Naive thymus-derived CD8-positive, alpha-beta T cell (primary cell): ENCODE measurements around the gene KIAA1328. TPM values are rescaled to one million over a fixed set of nuclear protein-coding genes. Genes with fewer than 3 reads are reported as not detected.

Experiments used
- ATAC-seq, 2 donors: fragments of 150-1000 bp; cut with Tn5 transposase in 1 of 2; sonication (Bioruptor Pico), chemical (Tn5 transposase) in 1 of 2; 1 replicate in 1 of 2; 2 replicates in 1 of 2; pipeline ENCODE4 v1.10.0; 2021; ENCODE audit warnings: mild to moderate bottlenecking in 2 of 2, moderate library complexity in 2 of 2
- POLR2A ChIA-PET: fragments of 350-600 bp; sonication (Branson Sonifier 250); formaldehyde crosslinking; loops from one replicate; lab custom pipeline; 2021; ENCODE audit warnings: antibody characterized with exemption; lab: Charles Lee
- DNase-seq, 10 donors: peaks; one replicate each; pipeline versions ENCODE4 v3.0.0 to v3.0.0-alpha.2; 2020 to 2022
- H3K27ac Mint-ChIP-seq, 10 donors: one replicate each; pipeline ENCODE4 v1.8.0; 2020 to 2022; ENCODE audit warnings: mild to moderate bottlenecking in 10 of 10, mixed read lengths in 10 of 10, moderate library complexity in 4 of 10, inconsistent platforms in 1 of 10
- H3K27me3 Mint-ChIP-seq, 5 donors: one replicate each; pipeline ENCODE4 v1.8.0; 2021 to 2022; ENCODE audit warnings: mixed read lengths in 5 of 5
- H3K36me3 Mint-ChIP-seq, 3 donors: one replicate each; pipeline ENCODE4 v1.8.0; 2020 to 2022; ENCODE audit warnings: mixed read lengths in 3 of 3, mild to moderate bottlenecking in 2 of 3, inconsistent platforms in 1 of 3
- H3K4me1 Mint-ChIP-seq, 4 donors: one replicate each; pipeline ENCODE4 v1.8.0; 2021 to 2022; ENCODE audit warnings: mixed read lengths in 4 of 4
- H3K4me3 Mint-ChIP-seq, 10 donors: one replicate each; pipeline ENCODE4 v1.8.0; 2020 to 2022; ENCODE audit warnings: mild to moderate bottlenecking in 10 of 10, mixed read lengths in 10 of 10, moderate library complexity in 6 of 10, inconsistent platforms in 1 of 10
- H3K9me3 Mint-ChIP-seq, 9 donors: one replicate each; pipeline ENCODE4 v1.8.0; 2020 to 2022; ENCODE audit warnings: mixed read lengths in 9 of 9, mild to moderate bottlenecking in 3 of 9, inconsistent platforms in 1 of 9, moderate library complexity in 1 of 9
- polyA plus RNA-seq, 3 donors: library from polyadenylated mRNA; unstranded; fragments of 300-500 nt; fragmentation: Illumina TruSeq; gene quantifications; one replicate each; pipeline ENCODE4 v1.2.3, GENCODE V29; 2021
- total RNA-seq, 8 experiments: library from RNA in 2 of 8; stranded (reverse) in 2 of 8; gene quantifications; one replicate each; pipeline ENCODE4 v1.2.3 and lab custom pipeline; 2021 to 2026

KIAA1328 gene
- total and polyA plus RNA-seq, 5 experiments from 2014 or later = 6.3 to 15.1 (median 10.8) TPM

DNA sequence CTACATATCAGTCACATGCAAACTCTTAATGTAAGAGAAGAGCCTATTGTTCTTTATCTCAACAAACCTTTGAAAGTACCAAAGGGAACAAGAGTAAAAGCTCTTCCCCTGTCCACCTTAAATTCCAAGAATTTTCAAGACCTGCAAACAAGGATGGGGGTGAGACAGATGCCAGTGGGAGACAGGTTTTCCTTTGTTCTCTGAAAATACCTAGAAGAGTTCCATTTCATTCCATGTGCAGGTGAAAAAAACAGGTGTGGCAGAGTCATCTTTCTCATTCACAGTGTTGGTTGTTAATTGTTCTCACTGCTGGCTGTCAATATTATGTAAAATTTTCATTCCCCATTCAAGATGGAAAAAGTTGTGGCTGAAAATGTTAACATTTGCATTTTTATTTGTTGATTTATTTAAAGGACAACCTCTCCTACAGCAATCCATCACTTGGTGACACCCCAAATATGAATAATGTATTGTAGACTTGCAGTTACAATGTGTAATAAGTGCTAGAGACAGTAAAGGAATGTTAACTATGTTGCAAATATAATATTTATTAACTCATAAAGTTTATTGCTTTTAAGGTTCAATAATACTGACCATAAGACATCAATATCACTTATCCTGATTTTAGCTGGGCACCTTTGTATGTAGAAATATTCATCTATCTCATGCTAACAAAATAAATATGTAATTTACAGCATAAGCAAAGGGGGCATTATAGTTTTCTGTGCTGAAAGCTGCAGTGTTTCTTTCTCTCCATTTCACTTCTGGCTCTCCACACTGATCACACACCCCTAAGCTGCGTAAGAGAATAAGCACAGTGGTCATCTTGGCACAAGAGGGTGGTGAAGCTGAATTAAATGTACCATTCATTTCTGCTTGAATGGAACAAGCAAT is 347.0 kb downstream of the KIAA1328 start:
- no peak overlapping the region for H3K4me3 Mint-ChIP-seq

DNA sequence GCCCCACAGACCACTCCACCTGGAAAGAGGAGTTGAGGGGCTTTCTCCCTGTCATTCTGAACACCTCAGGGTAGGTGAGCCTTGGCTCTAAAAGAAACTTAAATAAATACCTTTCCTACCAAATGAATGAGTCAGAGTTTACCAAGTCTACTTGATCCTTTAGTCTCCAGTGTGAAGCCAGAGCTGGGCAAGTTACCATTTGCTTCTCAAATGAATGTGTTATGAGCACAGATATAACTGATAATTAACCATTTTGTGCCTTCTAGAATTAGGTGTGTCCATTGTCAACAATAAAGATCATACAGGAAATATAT is 347.7 kb downstream of the KIAA1328 start:
- ATAC-seq (no peak), DNase-seq (no peak)
- Mint-ChIP-seq H3K4me3 (no peak overlapping the region), H3K36me3 (peaks cover 10 to 57% (median 48%) of the 10 kb centered on the region in 3 donors), H3K27ac (no peak overlapping the region), H3K9me3 (peaks cover 0 to 3% (median 0%) of the 10 kb centered on the region in 9 donors), H3K27me3 (no peaks in the 10 kb centered on the region), H3K4me1 (no peaks in the 10 kb centered on the region)
- POLR2A ChIA-PET = no interaction called here

More for the DNA sequence above, 347.0 kb downstream of the KIAA1328 start:
- DNase-seq (no peak), ATAC-seq (no peak)
- Mint-ChIP-seq H3K36me3 (peaks cover 10 to 62% (median 54%) of the 10 kb centered on the region in 3 donors), H3K27ac (peak overlapping the region in 1 of 10 donors; percentile 11), H3K27me3 (no peaks in the 10 kb centered on the region), H3K4me1 (no peaks in the 10 kb centered on the region), H3K9me3 (peaks cover 0 to 3% (median 0%) of the 10 kb centered on the region in 9 donors)
- POLR2A ChIA-PET = no interaction called here

DNA sequence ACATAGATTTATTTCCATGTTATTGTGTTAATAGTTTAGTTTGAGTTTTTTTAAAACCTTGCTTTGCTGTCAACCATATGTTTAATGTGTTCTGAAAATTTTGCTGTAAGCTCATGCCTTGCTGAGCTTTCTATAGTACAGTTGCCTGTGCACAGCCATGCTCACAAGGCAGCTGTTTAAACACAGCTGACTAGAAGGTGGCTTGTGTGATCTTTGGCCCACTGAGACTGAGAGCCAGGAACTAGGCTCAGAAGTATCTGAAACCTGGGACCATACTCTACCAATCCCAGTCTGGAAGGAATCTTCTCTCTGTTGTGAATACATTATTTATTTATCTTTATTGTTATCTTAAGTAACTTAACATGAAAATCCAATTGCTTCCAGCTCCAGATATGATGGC is 350.5 kb downstream of the KIAA1328 start:
- H3K4me1 Mint-ChIP-seq = no peaks in the 10 kb centered on the region
- no peak overlapping the region for H3K4me3 Mint-ChIP-seq
- H3K9me3 Mint-ChIP-seq = peaks cover 0 to 11% (median 0%) of the 10 kb centered on the region in 9 donors
- no peak for DNase-seq
- peaks cover 6 to 50% (median 25%) of the 10 kb centered on the region in 3 donors for H3K36me3 Mint-ChIP-seq
- POLR2A ChIA-PET = no interaction called here
- no peak for ATAC-seq
- no peaks in the 10 kb centered on the region for H3K27me3 Mint-ChIP-seq
- no peak overlapping the region for H3K27ac Mint-ChIP-seq

DNA sequence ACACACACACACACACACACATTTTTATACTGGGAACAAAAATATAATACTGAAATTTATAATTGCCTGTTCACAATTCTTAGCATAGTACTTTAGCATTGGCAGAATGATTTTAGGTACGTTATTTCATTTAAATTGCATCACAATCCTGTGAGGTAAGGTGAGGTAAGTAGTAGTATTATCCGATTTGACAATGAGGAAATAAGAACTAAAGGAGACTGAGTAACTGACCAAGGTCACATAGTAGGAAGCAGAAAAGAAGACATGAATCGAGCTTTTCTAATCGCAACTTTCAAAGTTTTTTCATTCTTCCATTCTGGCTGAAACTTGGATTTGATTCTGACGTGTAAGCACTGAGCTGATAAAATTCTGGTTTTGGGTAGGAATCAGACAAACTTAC is 351.2 kb downstream of the KIAA1328 start:
- Mint-ChIP-seq H3K27ac (no peak overlapping the region), H3K9me3 (peaks cover 0 to 11% (median 0%) of the 10 kb centered on the region in 9 donors), H3K36me3 (peaks cover 3 to 48% (median 19%) of the 10 kb centered on the region in 3 donors), H3K4me1 (no peaks in the 10 kb centered on the region), H3K27me3 (no peaks in the 10 kb centered on the region), H3K4me3 (no peak overlapping the region)
- POLR2A ChIA-PET = no interaction called here
- ATAC-seq = no peak
- no peak for DNase-seq

DNA sequence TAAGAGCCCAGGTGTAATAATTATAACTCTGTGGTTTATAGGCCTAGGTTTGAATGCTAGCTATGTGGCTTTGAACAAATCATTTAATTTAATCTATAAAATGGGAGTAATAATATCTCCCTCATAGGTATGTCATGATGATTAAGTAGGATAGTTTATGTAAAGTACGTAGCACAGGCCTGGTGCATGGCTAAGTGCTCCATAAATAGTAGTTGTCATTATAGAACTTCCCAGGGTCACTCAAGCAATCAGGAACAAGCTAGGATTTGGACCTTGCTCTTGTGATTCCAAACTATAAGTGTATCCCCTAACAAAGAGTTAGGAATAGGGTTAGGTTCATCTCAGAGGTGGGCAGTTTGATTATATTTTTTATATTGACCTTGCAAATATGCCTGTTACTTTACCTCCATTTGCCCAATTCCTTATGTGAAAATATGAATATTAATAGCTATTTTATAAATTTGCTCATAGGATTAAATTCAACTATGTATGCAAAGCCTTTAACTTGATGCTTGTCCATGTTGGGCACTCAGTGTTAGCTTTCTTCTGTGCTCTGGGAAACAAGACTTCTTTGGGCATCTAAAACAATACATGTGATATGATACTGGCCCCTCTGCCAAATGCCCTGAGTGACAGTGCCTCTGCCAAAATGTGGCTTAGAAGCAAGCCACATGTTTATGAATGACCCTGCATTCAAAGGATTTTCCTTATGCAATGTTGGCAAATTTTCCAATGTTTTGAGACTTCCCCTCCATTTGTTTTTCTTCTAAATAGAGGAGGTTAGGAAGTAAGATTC is 353.6 kb downstream of the KIAA1328 start:
- Mint-ChIP-seq H3K36me3 (peaks cover 0 to 36% (median 9%) of the 10 kb centered on the region in 3 donors), H3K4me3 (no peak overlapping the region), H3K27ac (no peak overlapping the region), H3K4me1 (no peaks in the 10 kb centered on the region), H3K27me3 (no peaks in the 10 kb centered on the region), H3K9me3 (peaks cover 0 to 11% (median 0%) of the 10 kb centered on the region in 9 donors)
- ATAC-seq (no peak), DNase-seq (no peak)
- POLR2A ChIA-PET = no interaction called here

DNA sequence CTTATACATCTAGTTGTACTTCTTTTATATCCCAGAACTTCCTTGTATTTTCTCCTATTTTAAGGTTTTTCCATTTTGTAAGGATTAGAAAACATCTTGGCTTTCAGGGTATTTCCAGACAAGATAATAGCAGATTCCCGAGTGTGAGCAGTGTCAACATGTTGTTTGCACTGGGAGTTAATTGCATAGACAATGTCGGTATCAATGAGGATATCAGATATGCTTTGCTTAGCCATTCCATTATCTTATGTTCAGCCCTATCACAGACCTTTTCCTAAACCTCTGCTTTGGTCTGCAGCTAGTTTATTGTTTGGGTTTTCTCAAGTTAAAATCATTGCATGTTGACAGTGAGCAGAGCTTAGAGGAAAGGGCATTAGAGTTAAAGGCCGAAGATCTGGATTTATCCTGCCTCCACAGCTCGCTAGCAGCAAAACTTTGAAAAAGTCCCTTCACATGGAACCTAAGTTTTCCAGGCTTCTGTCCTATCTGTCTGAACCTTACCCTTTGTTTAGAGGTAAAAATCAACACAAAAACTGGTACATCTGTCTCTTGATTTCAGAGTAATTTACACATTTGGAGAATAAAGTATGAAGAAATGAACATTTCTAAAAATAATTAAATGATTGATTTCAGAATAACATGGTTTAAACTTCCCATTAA is 355.4 kb downstream of the KIAA1328 start:
- peaks cover 5 to 33% (median 8%) of the 10 kb centered on the region in 3 donors for H3K36me3 Mint-ChIP-seq
- no peaks in the 10 kb centered on the region for H3K27me3 Mint-ChIP-seq
- no peak overlapping the region for H3K27ac Mint-ChIP-seq
- peaks cover 0 to 11% (median 0%) of the 10 kb centered on the region in 9 donors for H3K9me3 Mint-ChIP-seq
- ATAC-seq (no peak), DNase-seq (no peak)
- POLR2A ChIA-PET = no interaction called here
- H3K4me3 Mint-ChIP-seq = no peak overlapping the region
- no peaks in the 10 kb centered on the region for H3K4me1 Mint-ChIP-seq

DNA sequence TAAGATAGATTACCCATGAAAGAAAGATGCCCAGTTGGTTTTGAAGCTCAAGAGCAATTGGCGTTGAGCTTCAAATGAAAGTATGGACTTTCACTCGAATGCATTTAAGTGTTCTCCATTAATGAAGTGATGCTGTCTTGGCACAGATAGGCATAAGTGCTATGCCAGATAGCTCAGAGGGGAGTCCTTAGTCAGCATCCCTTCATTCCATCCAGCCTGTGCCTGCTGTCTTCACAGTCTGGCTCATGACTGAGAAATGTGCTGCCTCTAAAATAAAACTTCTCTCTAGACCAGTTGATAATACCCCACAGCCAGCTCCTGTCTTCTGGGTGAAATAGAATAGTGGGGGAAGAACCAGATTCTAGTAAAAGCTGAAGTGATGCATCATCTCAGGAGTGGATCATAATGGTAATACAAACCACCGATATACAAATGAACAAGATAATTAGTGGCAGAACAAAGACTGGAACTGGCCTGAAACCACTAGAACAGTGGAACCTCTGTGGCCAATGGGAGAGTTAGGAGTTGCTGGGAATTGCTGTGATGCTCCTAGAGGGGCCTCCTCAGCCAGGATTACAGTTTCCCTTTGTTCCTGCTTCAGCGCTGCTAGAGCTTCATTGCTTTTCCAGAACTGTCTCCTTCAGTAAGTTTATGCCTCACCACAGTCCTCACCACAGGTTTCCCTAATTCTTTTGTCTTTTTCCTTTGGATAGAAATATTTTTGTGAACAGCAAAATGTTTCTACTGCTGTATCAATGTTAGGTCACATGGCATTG is 359.3 kb downstream of the KIAA1328 start:
- POLR2A ChIA-PET = no interaction called here
- Mint-ChIP-seq H3K9me3 (peaks cover 0 to 11% (median 0%) of the 10 kb centered on the region in 9 donors), H3K4me1 (no peaks in the 10 kb centered on the region), H3K36me3 (peaks cover 4 to 37% (median 14%) of the 10 kb centered on the region in 3 donors), H3K27ac (no peak overlapping the region), H3K27me3 (no peaks in the 10 kb centered on the region), H3K4me3 (no peak overlapping the region)
- ATAC-seq (no peak), DNase-seq (no peak)

DNA sequence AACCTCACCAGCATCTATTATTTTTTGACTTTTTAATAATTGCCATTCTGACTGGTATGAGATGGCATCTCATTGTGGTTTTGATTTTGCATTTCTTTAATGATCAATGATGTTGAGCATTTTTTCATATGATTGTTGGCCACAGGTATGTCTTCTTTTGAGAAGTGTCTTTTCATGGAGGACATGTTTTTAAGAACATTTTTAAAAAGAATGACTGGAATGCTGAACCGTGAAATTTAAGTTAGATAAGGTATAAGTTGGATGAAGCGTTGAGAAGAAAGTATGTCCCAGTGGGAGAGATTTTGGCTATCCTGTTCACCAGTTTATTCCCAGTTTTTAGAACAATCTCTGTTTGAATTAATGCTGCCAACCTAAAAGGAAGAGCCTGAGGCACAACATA is 370.8 kb downstream of the KIAA1328 start:
- DNase-seq (no peak), ATAC-seq (no peak)
- Mint-ChIP-seq H3K36me3 (peaks cover 25 to 54% (median 49%) of the 10 kb centered on the region in 3 donors), H3K9me3 (peaks cover 16 to 81% (median 31%) of the 10 kb centered on the region in 9 donors), H3K4me1 (no peaks in the 10 kb centered on the region), H3K27me3 (no peaks in the 10 kb centered on the region), H3K4me3 (no peak overlapping the region), H3K27ac (no peak overlapping the region)
- POLR2A ChIA-PET = no interaction called here

DNA sequence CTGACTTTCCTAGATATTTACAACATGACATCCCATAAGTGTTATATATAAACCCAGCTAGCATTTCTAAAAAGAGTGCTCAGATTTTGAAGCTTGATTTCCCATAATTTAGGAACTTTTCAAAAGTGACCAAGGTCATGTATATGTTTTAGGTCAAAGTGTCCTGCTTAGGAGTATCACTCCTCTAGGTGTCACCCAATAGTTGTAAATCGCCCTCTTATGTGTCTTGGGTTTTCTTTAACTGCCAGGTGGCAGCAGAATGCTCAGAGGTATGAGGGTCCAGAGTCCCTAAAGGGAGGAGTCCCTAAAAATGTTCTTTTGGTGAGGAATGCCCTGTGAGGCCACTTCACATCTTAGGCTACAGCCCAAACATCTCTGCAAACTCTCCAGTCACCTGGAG is 378.4 kb downstream of the KIAA1328 start:
- ATAC-seq (no peak), DNase-seq (no peak)
- Mint-ChIP-seq H3K27ac (no peak overlapping the region), H3K36me3 (peaks cover 9 to 33% (median 21%) of the 10 kb centered on the region in 3 donors), H3K27me3 (no peaks in the 10 kb centered on the region), H3K4me3 (no peak overlapping the region), H3K4me1 (peaks cover 0 to 2% (median 0%) of the 10 kb centered on the region in 4 donors), H3K9me3 (peaks cover 0 to 27% (median 12%) of the 10 kb centered on the region in 9 donors)
- POLR2A ChIA-PET = no interaction called here

DNA sequence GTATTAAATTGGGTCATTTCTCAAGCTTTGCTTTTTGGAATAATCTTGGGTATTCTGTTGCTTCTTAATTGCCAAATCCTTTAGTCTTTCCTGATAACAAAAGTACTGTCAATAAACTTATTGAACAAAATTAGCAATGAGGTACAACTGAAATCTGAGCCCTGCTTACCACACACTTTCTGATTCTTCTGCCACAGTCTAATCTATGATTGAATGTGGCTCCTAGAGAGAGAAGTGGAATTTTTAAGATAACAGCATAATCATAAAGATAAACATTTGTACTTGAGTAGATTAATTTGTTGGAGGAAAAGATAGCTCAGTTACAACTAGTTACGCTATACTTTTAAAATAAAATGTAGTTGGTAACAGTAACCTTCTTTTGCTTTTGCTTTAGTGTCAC is 381.9 kb downstream of the KIAA1328 start:
- ATAC-seq = no peak
- H3K9me3 Mint-ChIP-seq = peaks cover 0 to 31% (median 12%) of the 10 kb centered on the region in 9 donors
- H3K4me1 Mint-ChIP-seq = peaks cover 0 to 2% (median 0%) of the 10 kb centered on the region in 4 donors
- H3K4me3 Mint-ChIP-seq = no peak overlapping the region
- peaks cover 7 to 28% (median 22%) of the 10 kb centered on the region in 3 donors for H3K36me3 Mint-ChIP-seq
- POLR2A ChIA-PET = no interaction called here
- DNase-seq = no peak
- H3K27ac Mint-ChIP-seq = no peak overlapping the region
- no peaks in the 10 kb centered on the region for H3K27me3 Mint-ChIP-seq

DNA sequence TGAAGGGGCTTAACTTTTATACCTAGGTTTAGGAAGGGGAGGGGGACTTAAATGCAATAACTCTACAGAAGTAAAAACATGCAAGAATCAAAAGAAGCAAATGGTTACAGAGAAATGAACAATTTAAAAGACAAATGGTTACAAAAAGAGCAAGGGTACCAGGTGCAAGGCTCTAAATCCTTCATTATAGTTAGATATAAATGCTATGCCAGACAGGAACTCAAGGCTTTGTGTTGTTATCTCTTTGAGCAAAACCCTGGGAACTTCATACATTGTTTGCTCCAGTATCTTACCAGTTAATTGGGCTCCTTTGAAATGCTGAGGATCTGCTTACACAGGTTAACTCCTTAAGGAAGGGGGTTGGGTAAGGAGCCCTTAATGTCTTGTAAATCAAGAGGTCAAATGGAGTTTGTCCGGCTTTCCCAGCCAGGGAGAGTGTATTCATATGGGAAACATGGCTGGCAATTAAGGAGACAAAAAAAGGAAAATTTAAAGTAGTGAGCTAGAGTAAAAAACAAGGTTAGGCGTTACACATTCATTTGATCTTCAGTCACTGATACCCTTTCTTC is 389.2 kb downstream of the KIAA1328 start:
- H3K4me1 Mint-ChIP-seq = no peaks in the 10 kb centered on the region
- H3K9me3 Mint-ChIP-seq = peaks cover 0 to 41% (median 28%) of the 10 kb centered on the region in 9 donors
- DNase-seq = no peak
- POLR2A ChIA-PET = no interaction called here
- H3K36me3 Mint-ChIP-seq = peaks cover 15 to 37% (median 24%) of the 10 kb centered on the region in 3 donors
- no peaks in the 10 kb centered on the region for H3K27me3 Mint-ChIP-seq
- no peak overlapping the region for H3K27ac Mint-ChIP-seq
- no peak overlapping the region for H3K4me3 Mint-ChIP-seq
- no peak for ATAC-seq

DNA sequence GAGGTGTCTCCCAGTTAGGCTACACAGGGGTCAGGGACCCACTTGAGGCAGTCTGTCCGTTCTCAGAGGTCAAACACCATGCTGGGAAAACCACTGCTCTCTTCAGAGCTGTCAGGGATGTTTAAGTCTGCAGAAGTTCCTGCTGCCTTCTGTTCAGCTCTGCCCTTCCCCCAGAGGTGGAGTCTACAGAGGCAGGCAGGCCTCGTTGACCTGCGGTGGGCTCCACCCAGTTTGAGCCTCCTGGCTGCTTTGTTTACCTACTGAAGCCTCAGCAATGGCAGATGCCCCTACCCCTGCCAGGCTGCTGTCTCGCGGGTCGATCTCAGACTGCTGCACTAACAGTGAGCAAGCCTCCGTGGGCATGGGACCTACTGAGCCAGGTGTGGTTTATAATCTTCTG is 390.3 kb downstream of the KIAA1328 start:
- POLR2A ChIA-PET = no interaction called here
- no peak for DNase-seq
- Mint-ChIP-seq H3K9me3 (peaks cover 0 to 30% (median 20%) of the 10 kb centered on the region in 9 donors), H3K27me3 (no peaks in the 10 kb centered on the region), H3K36me3 (peaks cover 15 to 37% (median 24%) of the 10 kb centered on the region in 3 donors), H3K4me3 (no peak overlapping the region), H3K27ac (no peak overlapping the region), H3K4me1 (no peaks in the 10 kb centered on the region)
- no peak for ATAC-seq
